ENCODE data around the gene EML1.
A peak's percentile ranks its signal among the peaks of the same experiment; 100 is the strongest.
"Not testable (repeated sequence)": the region's sequence is repeated elsewhere in the genome, so short reads cannot be mapped to it uniquely, and the experiment has no call there.

EML1 gene

GRCh38 chr14:99946652-99947489, 153.7 kb downstream of the EML1 start:
- Histone ChIP-seq H3K27me3 (ENCODE audit: control insufficient read depth, insufficient read depth, low read length) (peaks cover 11% of the 10 kb centered on the region), H3K36me3 (ENCODE audit: control insufficient read depth, insufficient read depth, low read length) (no peaks in the 10 kb centered on the region), H3K9ac (ENCODE audit: low read length) (peak overlapping the region; percentile 37), H3K4me1 (ENCODE audit: control insufficient read depth, insufficient read depth, low read length) (peaks cover 42% of the 10 kb centered on the region), H3K9me3 (ENCODE audit: control insufficient read depth, low read length) (no peaks in the 10 kb centered on the region), H3K4me3 (ENCODE audit: low read length) (peak overlapping the region; percentile 26)

- no peaks in the 10 kb centered on the region for H3K36me3 ChIP-seq (ENCODE audit: control insufficient read depth, insufficient read depth, low read length)
- H3K4me3 ChIP-seq (ENCODE audit: low read length) = peak overlapping the region; percentile 26
- H3K9me3 ChIP-seq (ENCODE audit: control insufficient read depth, low read length) = no peaks in the 10 kb centered on the region
- H3K9ac ChIP-seq (ENCODE audit: low read length) = no peak overlapping the region
- peaks cover 42% of the 10 kb centered on the region for H3K4me1 ChIP-seq (ENCODE audit: control insufficient read depth, insufficient read depth, low read length)
- H3K27me3 ChIP-seq (ENCODE audit: control insufficient read depth, insufficient read depth, low read length) = peaks cover 11% of the 10 kb centered on the region
Observed at GRCh38 chr14:99947695-99948094, 154.5 kb downstream of the EML1 start.

DNA sequence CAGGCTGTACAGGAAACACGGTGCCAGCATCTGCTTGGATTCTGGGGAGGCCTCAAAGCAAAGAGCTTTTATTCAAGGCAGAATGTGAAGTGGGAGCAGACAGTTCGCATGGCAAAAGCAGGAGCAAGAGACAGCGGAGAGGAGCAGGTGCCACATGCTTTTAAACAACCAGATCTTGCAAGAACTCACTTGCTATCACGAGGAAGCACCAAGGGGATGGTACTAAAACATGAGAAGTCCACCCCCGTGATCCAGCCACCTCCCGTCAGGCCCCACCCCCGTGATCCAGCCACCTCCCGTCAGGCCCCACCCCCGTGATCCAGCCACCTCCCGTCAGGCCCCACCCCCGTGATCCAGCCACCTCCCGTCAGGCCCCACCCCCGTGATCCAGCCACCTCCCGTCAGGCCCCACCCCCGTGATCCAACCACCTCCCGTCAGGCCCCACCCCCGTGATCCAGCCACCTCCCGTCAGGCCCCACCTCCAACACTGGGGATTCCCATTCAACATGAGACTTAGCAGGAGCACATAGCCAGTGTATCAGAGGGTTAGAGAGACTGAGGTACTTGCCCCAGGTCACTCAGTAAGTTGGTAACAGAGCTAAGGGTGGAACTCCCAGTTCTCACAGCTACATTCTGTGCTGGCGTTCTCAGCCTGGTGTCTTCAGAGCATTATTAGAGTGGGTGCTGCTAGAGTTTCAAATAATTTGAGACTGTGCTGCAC, 156.0 kb downstream of the EML1 start:
- H3K9ac ChIP-seq (ENCODE audit: low read length); H3K36me3 ChIP-seq (ENCODE audit: control insufficient read depth, insufficient read depth, low read length); H3K9me3 ChIP-seq (ENCODE audit: control insufficient read depth, low read length); H3K4me3 ChIP-seq (ENCODE audit: low read length): not testable (repeated sequence)
- H3K4me1 ChIP-seq (ENCODE audit: control insufficient read depth, insufficient read depth, low read length) = peaks cover 35% of the 10 kb centered on the region
- peaks cover 11% of the 10 kb centered on the region for H3K27me3 ChIP-seq (ENCODE audit: control insufficient read depth, insufficient read depth, low read length)

DNA sequence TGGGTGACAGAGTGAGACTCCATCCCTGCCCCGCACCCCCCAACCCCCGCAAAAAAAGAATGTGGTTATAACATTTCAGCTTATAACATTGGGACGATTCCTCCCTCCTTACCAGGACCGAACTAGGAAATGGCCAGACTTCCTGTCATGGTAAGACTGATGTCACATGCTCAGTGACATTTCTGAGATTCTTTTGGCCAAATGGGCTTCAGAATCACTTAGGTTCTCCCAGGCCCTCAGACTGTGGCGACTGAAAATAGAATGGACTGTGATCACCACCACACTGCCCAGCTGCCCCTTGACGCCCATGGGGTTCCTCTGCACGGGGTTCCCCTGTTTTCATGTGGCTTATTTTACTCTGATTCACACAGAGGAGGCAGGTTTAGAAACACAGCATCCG, 157.0 kb downstream of the EML1 start:
- H3K4me3 ChIP-seq (ENCODE audit: low read length) = no peak overlapping the region

DNA sequence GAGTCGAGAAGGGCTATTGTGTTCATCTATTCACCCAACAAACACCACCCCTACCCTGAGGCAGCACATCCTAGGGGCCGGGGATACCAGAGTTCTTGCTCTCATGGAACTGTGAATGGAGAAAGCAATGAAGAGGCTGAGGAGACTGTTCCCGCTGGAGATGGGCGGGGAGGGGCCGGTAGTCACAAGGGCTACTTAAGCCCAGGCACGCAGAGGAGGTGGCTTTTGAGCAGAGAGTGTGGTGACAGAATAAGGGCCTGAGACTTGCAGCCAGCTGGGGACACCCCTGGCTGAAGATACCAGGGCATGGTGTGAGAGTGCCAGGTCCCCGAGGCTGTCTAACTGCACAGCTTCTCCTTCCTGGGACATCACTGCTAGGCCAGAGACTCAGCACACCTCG, 157.9 kb downstream of the EML1 start:
- Histone ChIP-seq H3K4me3 (ENCODE audit: low read length) (no peak overlapping the region), H3K36me3 (ENCODE audit: control insufficient read depth, insufficient read depth, low read length) (no peaks in the 10 kb centered on the region), H3K27me3 (ENCODE audit: control insufficient read depth, insufficient read depth, low read length) (peaks cover 11% of the 10 kb centered on the region), H3K9me3 (ENCODE audit: control insufficient read depth, low read length) (no peaks in the 10 kb centered on the region), H3K9ac (ENCODE audit: low read length) (no peak overlapping the region), H3K4me1 (ENCODE audit: control insufficient read depth, insufficient read depth, low read length) (peaks cover 25% of the 10 kb centered on the region)

More for the DNA sequence above, 157.0 kb downstream of the EML1 start:
- Histone ChIP-seq H3K27me3 (ENCODE audit: control insufficient read depth, insufficient read depth, low read length) (peaks cover 11% of the 10 kb centered on the region), H3K4me1 (ENCODE audit: control insufficient read depth, insufficient read depth, low read length) (peaks cover 28% of the 10 kb centered on the region), H3K9ac (ENCODE audit: low read length) (no peak overlapping the region), H3K9me3 (ENCODE audit: control insufficient read depth, low read length) (no peaks in the 10 kb centered on the region), H3K36me3 (ENCODE audit: control insufficient read depth, insufficient read depth, low read length) (no peaks in the 10 kb centered on the region)

DNA sequence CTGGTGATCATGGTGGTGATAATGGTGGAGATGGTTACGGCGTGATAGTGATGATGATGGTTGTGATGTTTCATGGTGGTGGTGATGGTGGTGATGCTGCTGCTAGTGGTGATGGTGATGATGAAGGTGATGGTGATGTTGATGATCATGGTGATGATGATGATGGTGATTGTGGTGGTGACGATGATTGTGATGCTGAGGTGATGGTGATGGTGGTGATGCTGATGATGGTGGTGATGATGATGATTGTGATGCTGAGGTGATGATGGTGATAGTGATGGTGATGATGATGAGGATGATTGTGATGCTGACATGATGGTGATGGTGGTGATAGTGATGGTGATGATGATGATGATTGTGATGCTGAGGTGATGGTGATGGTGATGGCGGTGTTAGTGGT, 158.8 kb downstream of the EML1 start:
- Histone ChIP-seq H3K4me3 (ENCODE audit: low read length) (no peak overlapping the region), H3K36me3 (ENCODE audit: control insufficient read depth, insufficient read depth, low read length) (no peaks in the 10 kb centered on the region), H3K4me1 (ENCODE audit: control insufficient read depth, insufficient read depth, low read length) (peaks cover 16% of the 10 kb centered on the region), H3K9ac (ENCODE audit: low read length) (no peak overlapping the region), H3K9me3 (ENCODE audit: control insufficient read depth, low read length) (no peaks in the 10 kb centered on the region), H3K27me3 (ENCODE audit: control insufficient read depth, insufficient read depth, low read length) (peaks cover 2% of the 10 kb centered on the region)

DNA sequence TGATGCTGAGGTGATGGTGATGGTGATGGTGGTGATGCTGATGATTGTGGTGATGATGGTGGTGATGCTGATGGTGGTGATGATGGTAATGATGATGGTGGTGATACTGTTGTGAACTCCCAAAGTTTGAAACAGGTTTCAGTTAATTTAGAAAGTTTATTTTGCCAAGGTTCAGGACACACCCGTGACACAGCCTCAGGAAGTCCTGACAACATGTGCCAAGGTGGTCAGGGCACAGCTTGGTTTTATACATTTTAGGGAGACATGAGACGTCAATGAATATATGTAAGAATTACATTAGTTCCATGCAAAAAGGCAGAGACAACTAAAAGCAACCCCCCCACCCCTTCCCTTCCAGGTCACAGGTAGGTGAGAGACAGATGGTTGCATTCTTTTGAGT, 159.2 kb downstream of the EML1 start:
- Histone ChIP-seq H3K9me3 (ENCODE audit: control insufficient read depth, low read length) (no peaks in the 10 kb centered on the region), H3K27me3 (ENCODE audit: control insufficient read depth, insufficient read depth, low read length) (no peaks in the 10 kb centered on the region), H3K36me3 (ENCODE audit: control insufficient read depth, insufficient read depth, low read length) (no peaks in the 10 kb centered on the region), H3K4me3 (ENCODE audit: low read length) (no peak overlapping the region), H3K9ac (ENCODE audit: low read length) (no peak overlapping the region), H3K4me1 (ENCODE audit: control insufficient read depth, insufficient read depth, low read length) (peaks cover 12% of the 10 kb centered on the region)

DNA sequence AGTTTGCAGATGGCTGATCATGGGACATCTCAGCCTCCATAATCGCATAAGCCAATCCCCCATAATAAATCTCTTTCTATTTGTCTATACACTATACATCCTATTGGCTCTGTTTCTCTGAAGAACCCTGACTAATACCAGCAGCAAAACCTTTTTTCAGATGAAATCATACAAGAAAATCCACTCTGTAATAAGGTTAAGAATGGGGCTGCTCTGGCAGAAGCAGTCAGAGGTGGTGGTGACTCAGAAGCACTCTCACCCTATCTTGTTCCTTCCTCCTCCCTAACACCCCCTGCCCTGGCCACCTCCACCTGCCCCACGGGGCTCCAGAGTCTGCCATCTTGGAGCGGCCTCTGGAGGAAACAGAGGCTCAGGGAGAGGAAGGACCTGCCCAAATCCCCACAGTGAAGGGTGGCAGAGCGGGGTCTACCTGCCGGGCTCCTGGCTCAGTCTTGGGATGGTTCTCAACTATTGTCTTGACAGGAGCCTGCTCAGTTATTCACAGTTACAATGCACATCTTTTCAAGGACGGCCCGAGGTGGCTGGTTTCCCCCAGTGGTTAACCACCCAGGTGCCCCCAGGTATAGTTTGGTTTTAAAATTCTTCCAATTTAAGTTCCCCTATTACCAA, 162.7 kb downstream of the EML1 start:
- Histone ChIP-seq H3K27me3 (ENCODE audit: control insufficient read depth, insufficient read depth, low read length) (no peaks in the 10 kb centered on the region), H3K9ac (ENCODE audit: low read length) (no peak overlapping the region), H3K36me3 (ENCODE audit: control insufficient read depth, insufficient read depth, low read length) (no peaks in the 10 kb centered on the region), H3K4me3 (ENCODE audit: low read length) (no peak overlapping the region), H3K9me3 (ENCODE audit: control insufficient read depth, low read length) (no peaks in the 10 kb centered on the region), H3K4me1 (ENCODE audit: control insufficient read depth, insufficient read depth, low read length) (no peaks in the 10 kb centered on the region)

GRCh38 chr14:99958380-99958779, 165.2 kb downstream of the EML1 start:
- H3K4me1 ChIP-seq (ENCODE audit: control insufficient read depth, insufficient read depth, low read length) = no peaks in the 10 kb centered on the region
- H3K9ac ChIP-seq (ENCODE audit: low read length) = no peak overlapping the region
- H3K27me3 ChIP-seq (ENCODE audit: control insufficient read depth, insufficient read depth, low read length) = no peaks in the 10 kb centered on the region
- no peak overlapping the region for H3K4me3 ChIP-seq (ENCODE audit: low read length)
- no peaks in the 10 kb centered on the region for H3K36me3 ChIP-seq (ENCODE audit: control insufficient read depth, insufficient read depth, low read length)
- H3K9me3 ChIP-seq (ENCODE audit: control insufficient read depth, low read length) = no peaks in the 10 kb centered on the region

GRCh38 chr14:99961826-99962518, 168.8 kb downstream of the EML1 start:
- Histone ChIP-seq H3K4me3 (ENCODE audit: low read length) (no peak overlapping the region), H3K9me3 (ENCODE audit: control insufficient read depth, low read length) (no peaks in the 10 kb centered on the region), H3K9ac (ENCODE audit: low read length) (no peak overlapping the region), H3K27me3 (ENCODE audit: control insufficient read depth, insufficient read depth, low read length) (no peaks in the 10 kb centered on the region), H3K36me3 (ENCODE audit: control insufficient read depth, insufficient read depth, low read length) (no peaks in the 10 kb centered on the region), H3K4me1 (ENCODE audit: control insufficient read depth, insufficient read depth, low read length) (no peaks in the 10 kb centered on the region)

DNA sequence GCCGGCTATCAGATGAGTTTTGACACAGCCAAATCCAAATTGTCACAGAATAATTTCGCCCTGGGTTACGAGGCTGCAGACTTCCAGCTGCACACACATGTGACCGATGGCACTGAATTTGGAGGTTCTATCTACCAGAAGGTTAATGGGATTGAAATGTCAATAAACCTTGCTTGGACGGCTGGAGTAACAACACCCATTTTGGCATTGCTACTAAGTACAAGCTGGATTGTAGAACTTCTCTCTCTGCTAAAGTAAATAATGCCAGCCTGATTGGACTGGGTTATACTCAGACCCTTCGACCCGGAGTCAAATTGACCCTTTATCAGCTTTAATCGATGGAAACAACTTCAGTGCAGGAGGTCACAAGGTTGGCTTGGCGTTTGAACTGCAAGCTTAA, 171.8 kb downstream of the EML1 start:
- no peaks in the 10 kb centered on the region for H3K4me1 ChIP-seq (ENCODE audit: control insufficient read depth, insufficient read depth, low read length)
- H3K36me3 ChIP-seq (ENCODE audit: control insufficient read depth, insufficient read depth, low read length) = no peaks in the 10 kb centered on the region
- H3K27me3 ChIP-seq (ENCODE audit: control insufficient read depth, insufficient read depth, low read length) = peaks cover 11% of the 10 kb centered on the region
- no peak overlapping the region for H3K9ac ChIP-seq (ENCODE audit: low read length)
- H3K4me3 ChIP-seq (ENCODE audit: low read length) = no peak overlapping the region
- H3K9me3 ChIP-seq (ENCODE audit: control insufficient read depth, low read length) = no peaks in the 10 kb centered on the region

Measured in mucosa of stomach (tissue), 1 donor.